WI38 (cell line): ENCODE results near the gene CAMK4.

Source experiments
- H3K4me3 ChIP-seq: 2 replicates; pipeline ENCODE4 v1.5.1; 2011; ENCODE audit warnings: low read depth, mild to moderate bottlenecking, control low read depth, low read length
- CTCF ChIP-seq: IDR thresholded peaks from 2 replicates; pipeline ENCODE4 v1.5.1; 2012; ENCODE audit warnings: low read depth, mild to moderate bottlenecking, control low read depth, low read length

CAMK4 gene

GRCh38 chr5:111422245-111422644 lies 198.1 kb downstream of the CAMK4 start:
- no peak overlapping the region for H3K4me3 ChIP-seq
- no peak for TF ChIP-seq CTCF

GRCh38 chr5:111422747-111423720 lies 198.8 kb downstream of the CAMK4 start:
- TF ChIP-seq CTCF, result no peak
- no peak overlapping the region for H3K4me3 ChIP-seq

GRCh38 chr5:111425205-111425604 lies 201.0 kb downstream of the CAMK4 start:
- no peak for TF ChIP-seq CTCF
- H3K4me3 ChIP-seq, result no peak overlapping the region

GRCh38 chr5:111427762-111428161 lies 203.6 kb downstream of the CAMK4 start:
- TF ChIP-seq CTCF, result no peak
- H3K4me3 ChIP-seq, result no peak overlapping the region

- TF ChIP-seq CTCF, result no peak
Measured at GRCh38 chr5:111432883-111433536, 208.8 kb downstream of the CAMK4 start.

GRCh38 chr5:111434800-111435199 lies 210.6 kb downstream of the CAMK4 start:
- no peak for TF ChIP-seq CTCF

More at GRCh38 chr5:111432883-111433536, 208.8 kb downstream of the CAMK4 start:
- no peak overlapping the region for H3K4me3 ChIP-seq

More at GRCh38 chr5:111434800-111435199, 210.6 kb downstream of the CAMK4 start:
- H3K4me3 ChIP-seq, result no peak overlapping the region
